Measurements from ENCODE around the gene TMEM248. TPM values are rescaled to one million over a fixed set of nuclear protein-coding genes. Genes with fewer than 3 reads are reported as not detected.
"Not testable (repeated sequence)": the region's sequence is repeated elsewhere in the genome, so short reads cannot be mapped to it uniquely, and the experiment has no call there.

Gene TMEM248
- total and polyA plus RNA-seq, 3 experiments from 2014 or later, result 85.8 to 129 (median 91.6) TPM

DNA sequence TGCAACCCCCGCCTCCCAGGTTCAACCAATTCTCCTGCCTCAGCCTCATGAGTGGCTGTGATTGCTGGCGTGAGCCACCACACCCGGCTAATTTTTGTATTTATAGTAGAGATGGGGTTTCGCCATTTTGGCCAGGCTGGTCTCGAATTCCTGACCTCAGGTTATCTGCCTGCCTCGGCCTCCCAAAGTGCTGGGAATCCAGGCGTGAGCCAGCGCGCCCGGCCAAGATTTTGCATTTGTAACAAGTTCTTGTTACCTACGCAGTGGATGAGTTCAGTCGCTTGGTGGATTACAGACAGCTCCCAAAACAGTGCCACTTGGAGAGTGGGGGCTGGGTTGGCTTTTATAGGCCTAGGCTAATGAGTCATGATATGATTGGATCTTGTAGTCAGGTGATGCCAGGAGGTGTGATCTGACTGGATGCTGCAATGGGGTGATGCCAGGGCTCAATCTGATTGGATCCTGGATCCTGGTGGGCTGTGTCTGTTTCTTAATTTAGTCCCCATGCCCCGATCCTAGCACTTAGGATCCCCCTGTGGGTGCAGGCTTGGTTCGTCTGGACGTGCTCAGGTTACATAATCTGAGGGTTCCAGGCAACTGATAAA is 54.1 kb downstream of the TMEM248 start:
- no peak overlapping the region for H3K27ac ChIP-seq (ENCODE audit: low read depth, low read length)
- CTCF ChIA-PET, result no interaction called here

DNA sequence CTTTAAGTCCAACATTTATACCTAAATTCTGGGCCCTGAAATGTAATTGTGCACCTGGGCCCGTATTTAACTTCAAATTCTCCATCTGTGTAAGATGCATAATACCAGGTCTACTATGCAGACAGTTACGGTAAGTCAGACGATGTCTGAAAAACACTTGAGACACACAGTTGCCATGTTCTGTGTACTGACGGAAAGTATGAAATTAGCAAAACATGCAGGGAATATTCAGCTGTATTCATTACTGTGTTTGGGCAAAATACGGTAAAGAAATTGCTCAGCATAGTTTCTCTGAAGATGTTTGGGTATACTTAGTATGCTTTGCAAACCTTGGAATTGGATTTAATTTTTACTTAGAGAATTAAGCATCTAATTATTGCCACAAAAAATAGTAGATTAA is 57.3 kb downstream of the TMEM248 start:
- H3K4me1 Mint-ChIP-seq; H3K9me3 ChIP-seq (ENCODE audit: low read length); CTCF ChIA-PET; H3K4me1 ChIP-seq (ENCODE audit: insufficient read depth, low read length); H3K27ac Mint-ChIP-seq; H3K36me3 ChIP-seq (ENCODE audit: insufficient read depth, low read length); H3K27me3 ChIP-seq (ENCODE audit: insufficient read depth, low read length, poor library complexity, severe bottlenecking); H3K27ac ChIP-seq (ENCODE audit: low read depth, low read length); H3K27me3 Mint-ChIP-seq; POLR2A ChIA-PET; DNase-seq; H3K4me3 Mint-ChIP-seq; H3K4me3 ChIP-seq (ENCODE audit: low read length): not testable (repeated sequence)
- Mint-ChIP-seq H3K36me3 (peaks cover 0 to 22% (median 1%) of the 10 kb centered on the region in 3 donors), H3K9me3 (peaks cover 15 to 26% (median 20%) of the 10 kb centered on the region in 5 donors)

More for the DNA sequence above, 54.1 kb downstream of the TMEM248 start:
- H3K4me3 Mint-ChIP-seq, result no peak overlapping the region
- H3K27ac Mint-ChIP-seq, result no peak overlapping the region
- peaks cover 0 to 12% (median 1%) of the 10 kb centered on the region in 3 donors for H3K36me3 Mint-ChIP-seq
- Histone ChIP-seq H3K9me3 (ENCODE audit: low read length) (no peaks in the 10 kb centered on the region), H3K27me3 (ENCODE audit: insufficient read depth, low read length, poor library complexity, severe bottlenecking) (no peaks in the 10 kb centered on the region), H3K4me3 (ENCODE audit: low read length) (no peak overlapping the region), H3K36me3 (ENCODE audit: insufficient read depth, low read length) (no peaks in the 10 kb centered on the region), H3K4me1 (ENCODE audit: insufficient read depth, low read length) (no peaks in the 10 kb centered on the region)
- peaks cover 0 to 2% of the 10 kb centered on the region in 2 donors for H3K27me3 Mint-ChIP-seq
- POLR2A ChIA-PET, result no interaction called here
- peaks cover 7 to 14% (median 10%) of the 10 kb centered on the region in 5 donors for H3K9me3 Mint-ChIP-seq
- H3K4me1 Mint-ChIP-seq, result no peaks in the 10 kb centered on the region
- no peak for DNase-seq

DNA sequence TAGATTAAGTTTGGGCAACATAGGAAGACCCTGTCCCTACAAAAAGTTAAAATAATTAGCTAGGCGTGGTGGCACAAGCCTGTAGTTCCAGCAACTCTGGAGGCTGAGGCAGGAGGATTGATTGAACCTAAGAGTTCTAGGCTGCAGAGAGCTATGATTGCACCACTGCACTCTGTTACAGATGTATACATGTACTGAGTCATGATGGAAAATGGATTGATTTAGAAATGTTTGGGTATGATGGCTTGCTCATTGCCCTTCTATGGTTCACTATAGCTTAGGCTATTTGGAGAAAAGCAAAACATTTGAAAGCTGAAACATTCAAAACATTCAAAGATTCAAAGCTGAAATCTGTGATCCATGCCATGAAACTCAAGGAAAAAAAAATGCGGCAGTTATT is 58.0 kb downstream of the TMEM248 start:
- H3K36me3 Mint-ChIP-seq, result peaks cover 0 to 22% (median 1%) of the 10 kb centered on the region in 3 donors
- POLR2A ChIA-PET; H3K4me3 Mint-ChIP-seq; H3K4me3 ChIP-seq (ENCODE audit: low read length); H3K4me1 Mint-ChIP-seq; H3K27ac ChIP-seq (ENCODE audit: low read depth, low read length); DNase-seq; H3K36me3 ChIP-seq (ENCODE audit: insufficient read depth, low read length); H3K27ac Mint-ChIP-seq; CTCF ChIA-PET; H3K27me3 ChIP-seq (ENCODE audit: insufficient read depth, low read length, poor library complexity, severe bottlenecking); H3K4me1 ChIP-seq (ENCODE audit: insufficient read depth, low read length); H3K9me3 ChIP-seq (ENCODE audit: low read length); H3K27me3 Mint-ChIP-seq: not testable (repeated sequence)
- peaks cover 15 to 26% (median 20%) of the 10 kb centered on the region in 5 donors for H3K9me3 Mint-ChIP-seq

- not testable (repeated sequence) for H3K4me3 Mint-ChIP-seq
These were observed 59.3 kb downstream of the TMEM248 start for GRCh38 chr7:66980336-66980735.

GRCh38 chr7:66989552-66989951 is 68.5 kb downstream of the TMEM248 start:
- H3K4me3 Mint-ChIP-seq; H3K4me3 ChIP-seq (ENCODE audit: low read length); H3K27me3 ChIP-seq (ENCODE audit: insufficient read depth, low read length, poor library complexity, severe bottlenecking); CTCF ChIA-PET; POLR2A ChIA-PET; H3K27ac ChIP-seq (ENCODE audit: low read depth, low read length); DNase-seq; H3K9me3 Mint-ChIP-seq; H3K27me3 Mint-ChIP-seq; H3K27ac Mint-ChIP-seq; H3K9me3 ChIP-seq (ENCODE audit: low read length): not testable (repeated sequence)
- H3K36me3 ChIP-seq (ENCODE audit: insufficient read depth, low read length), result peaks cover 28% of the 10 kb centered on the region
- H3K4me1 ChIP-seq (ENCODE audit: insufficient read depth, low read length), result peaks cover 20% of the 10 kb centered on the region
- peaks cover 6 to 66% (median 21%) of the 10 kb centered on the region in 3 donors for H3K36me3 Mint-ChIP-seq
- peaks cover 13 to 34% (median 20%) of the 10 kb centered on the region in 3 donors for H3K4me1 Mint-ChIP-seq

More at GRCh38 chr7:66980336-66980735, 59.3 kb downstream of the TMEM248 start:
- H3K9me3 ChIP-seq (ENCODE audit: low read length); H3K27ac Mint-ChIP-seq; H3K27me3 ChIP-seq (ENCODE audit: insufficient read depth, low read length, poor library complexity, severe bottlenecking); H3K27ac ChIP-seq (ENCODE audit: low read depth, low read length); H3K4me1 ChIP-seq (ENCODE audit: insufficient read depth, low read length); H3K36me3 ChIP-seq (ENCODE audit: insufficient read depth, low read length); POLR2A ChIA-PET; CTCF ChIA-PET; DNase-seq; H3K4me1 Mint-ChIP-seq; H3K27me3 Mint-ChIP-seq; H3K4me3 ChIP-seq (ENCODE audit: low read length): not testable (repeated sequence)
- peaks cover 15 to 26% (median 20%) of the 10 kb centered on the region in 5 donors for H3K9me3 Mint-ChIP-seq
- peaks cover 0 to 22% (median 1%) of the 10 kb centered on the region in 3 donors for H3K36me3 Mint-ChIP-seq

- not testable (repeated sequence) for DNase-seq; H3K9me3 Mint-ChIP-seq; H3K27me3 ChIP-seq (ENCODE audit: insufficient read depth, low read length, poor library complexity, severe bottlenecking); H3K27me3 Mint-ChIP-seq; H3K9me3 ChIP-seq (ENCODE audit: low read length)
- CTCF ChIA-PET, result interaction anchor here (0.9 to 1.8 kb wide), 2 partner anchors 13 to 149 kb away, joined by 3 to 4 read pairs; no protein-coding TSS in a partner anchor
- Mint-ChIP-seq H3K36me3 (peaks cover 6 to 67% (median 13%) of the 10 kb centered on the region in 3 donors), H3K4me3 (peak overlapping the region; percentile 94 to 100 (median 98)), H3K4me1 (peaks cover 24 to 47% (median 32%) of the 10 kb centered on the region in 3 donors), H3K27ac (peak overlapping the region; percentile 97 to 100 (median 100))
- Histone ChIP-seq H3K27ac (ENCODE audit: low read depth, low read length) (peak overlapping the region; percentile 98), H3K4me1 (ENCODE audit: insufficient read depth, low read length) (peaks cover 23% of the 10 kb centered on the region), H3K36me3 (ENCODE audit: insufficient read depth, low read length) (peaks cover 15% of the 10 kb centered on the region), H3K4me3 (ENCODE audit: low read length) (peak overlapping the region; percentile 89)
- POLR2A ChIA-PET, result interaction anchor here (0.7 to 1.9 kb wide), 3 partner anchors 71 to 254 kb away, joined by 7 to 22 read pairs (median 7); partner anchors contain the start of genes RABGEF1 and TMEM248
These were observed 73.0 kb downstream of the TMEM248 start for GRCh38 chr7:66994051-66994450.

- Histone ChIP-seq H3K36me3 (ENCODE audit: insufficient read depth, low read length) (peaks cover 17% of the 10 kb centered on the region), H3K27ac (ENCODE audit: low read depth, low read length) (peak overlapping the region; percentile 98), H3K4me1 (ENCODE audit: insufficient read depth, low read length) (peaks cover 23% of the 10 kb centered on the region), H3K4me3 (ENCODE audit: low read length) (peak overlapping the region; percentile 89)
- H3K9me3 ChIP-seq (ENCODE audit: low read length); H3K27me3 Mint-ChIP-seq; H3K9me3 Mint-ChIP-seq; H3K27me3 ChIP-seq (ENCODE audit: insufficient read depth, low read length, poor library complexity, severe bottlenecking): not testable (repeated sequence)
- Mint-ChIP-seq H3K27ac (peak overlapping the region; percentile 97 to 100 (median 100)), H3K4me1 (peaks cover 25 to 47% (median 32%) of the 10 kb centered on the region in 3 donors), H3K4me3 (peak overlapping the region; percentile 94 to 100 (median 98)), H3K36me3 (peaks cover 6 to 69% (median 13%) of the 10 kb centered on the region in 3 donors)
- CTCF ChIA-PET, result interaction anchor here (0.9 to 1.8 kb wide), 2 partner anchors 12 to 150 kb away, joined by 3 to 4 read pairs; no protein-coding TSS in a partner anchor
- DNase-seq, result peak; percentile 16 to 79 (median 70)
- POLR2A ChIA-PET, result interaction anchor here (0.7 to 1.9 kb wide), 4 partner anchors 73 to 341 kb away, joined by 3 to 22 read pairs (median 5); partner anchors contain the start of genes RABGEF1 and TMEM248
These were observed 73.6 kb downstream of the TMEM248 start for GRCh38 chr7:66994691-66995049.

DNA sequence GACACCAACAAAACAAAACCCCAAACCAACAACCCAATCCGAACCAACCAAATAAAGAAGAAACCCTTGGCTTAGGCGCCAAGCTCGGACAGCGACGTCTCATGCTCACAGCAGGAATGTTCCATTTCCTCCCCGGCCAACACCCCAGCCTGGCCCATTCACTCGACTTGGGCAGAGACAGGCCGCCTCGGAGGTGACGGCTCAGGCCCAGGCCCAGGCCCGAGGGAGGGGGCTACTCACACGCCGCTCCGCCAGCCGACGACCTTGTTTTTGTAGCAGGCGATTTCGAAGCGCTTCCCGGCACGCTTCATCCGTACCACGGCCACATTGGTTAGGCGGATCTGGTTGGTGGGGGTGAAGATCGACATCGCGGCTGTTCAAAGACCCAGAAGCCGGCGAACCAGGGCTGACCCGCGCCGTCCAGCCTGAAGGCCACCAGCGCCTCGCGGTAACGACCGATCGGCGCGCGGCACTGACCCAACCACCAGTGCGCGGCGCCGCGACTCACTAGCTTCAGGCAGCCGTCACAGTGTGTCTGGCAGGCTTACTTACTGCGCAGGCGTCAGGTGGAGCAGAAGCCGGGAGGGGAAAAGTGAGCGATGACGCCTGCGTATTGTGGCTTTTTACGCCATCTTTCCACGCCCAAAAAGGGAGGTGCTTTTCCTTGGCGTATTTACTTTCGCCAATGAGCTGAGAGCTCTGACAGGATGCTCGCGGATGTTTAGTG is 74.2 kb downstream of the TMEM248 start, which contains the start of gene SBDS:
SBDS (minus strand) TSS at position 537 of the 727 bp plus-strand sequence; CDS start at position 368, 169 bp downstream.
- Mint-ChIP-seq H3K4me3 (peak within 1 kb of the TSS; percentile 94 to 100 (median 98)), H3K27ac (peak within 1 kb of the TSS; percentile 97 to 100 (median 100)), H3K4me1 (peaks cover 25 to 47% (median 32%) of the 10 kb centered on the region in 3 donors), H3K36me3 (peaks cover 6 to 66% (median 13%) of the 10 kb centered on the region in 3 donors)
- H3K27me3 ChIP-seq (ENCODE audit: insufficient read depth, low read length, poor library complexity, severe bottlenecking); H3K9me3 Mint-ChIP-seq; H3K27me3 Mint-ChIP-seq; H3K9me3 ChIP-seq (ENCODE audit: low read length): not testable (repeated sequence)
- Histone ChIP-seq H3K27ac (ENCODE audit: low read depth, low read length) (peak within 1 kb of the TSS; percentile 98), H3K4me3 (ENCODE audit: low read length) (peak within 1 kb of the TSS; percentile 89), H3K36me3 (ENCODE audit: insufficient read depth, low read length) (peaks cover 18% of the 10 kb centered on the region), H3K4me1 (ENCODE audit: insufficient read depth, low read length) (peaks cover 23% of the 10 kb centered on the region)
- CTCF ChIA-PET, result interaction anchor here (0.9 to 1.8 kb wide), 3 partner anchors 11 to 881 kb away, joined by 3 to 4 read pairs (median 3); partner anchors contain the start of gene CRCP
- POLR2A ChIA-PET, result interaction anchor here (0.6 to 1.9 kb wide), 9 partner anchors 43 to 1036 kb away, joined by 3 to 22 read pairs (median 3); partner anchors contain the start of genes RABGEF1 and TMEM248
- DNase-seq, result peak; percentile 83 to 97 (median 94)

All from CD8-positive, alpha-beta memory T cell (primary cell).